H9 (cell line): Measurements from ENCODE around the gene YIPF5. TPM values are rescaled to one million over a fixed set of nuclear protein-coding genes. Genes with fewer than 3 reads are reported as not detected.

ENCODE experiments used
- DNase-seq: peaks from one replicate; pipeline ENCODE4 v3.0.0-alpha.2; 2017
- H2AFZ ChIP-seq: one replicate; pipeline ENCODE4 v1.6.1; 2013; ENCODE audit warnings: mild to moderate bottlenecking, low read length, control low read depth, moderate library complexity
- H2AK5ac ChIP-seq: 2 replicates; pipeline ENCODE4 v1.6.1; 2013; ENCODE audit warnings: low read length, control low read depth, mixed read lengths; ENCODE audit not compliant: insufficient read length
- H2BK120ac ChIP-seq: one replicate; pipeline ENCODE4 v1.6.1; 2013; ENCODE audit warnings: low read depth, mild to moderate bottlenecking, low read length, control low read depth, inconsistent platforms; ENCODE audit not compliant: poor library complexity, severe bottlenecking
- H2BK12ac ChIP-seq: 2 replicates; pipeline ENCODE4 v1.6.1; 2013; ENCODE audit warnings: low read length, control low read depth, mixed read lengths, low read depth; ENCODE audit not compliant: insufficient read length
- H2BK15ac ChIP-seq: 2 replicates; pipeline ENCODE4 v1.6.1; 2013; ENCODE audit warnings: low read depth, low read length, control low read depth
- H2BK20ac ChIP-seq: one replicate; pipeline ENCODE4 v1.6.1; 2013; ENCODE audit warnings: low read depth, mild to moderate bottlenecking, low read length, control low read depth, inconsistent platforms; ENCODE audit not compliant: poor library complexity, severe bottlenecking
- H2BK5ac ChIP-seq: 2 replicates; pipeline ENCODE4 v1.6.1; 2013; ENCODE audit warnings: low read length, control low read depth, mixed read lengths; ENCODE audit not compliant: insufficient read length
- H3K14ac ChIP-seq: 2 replicates; pipeline ENCODE4 v1.6.1; 2013; ENCODE audit warnings: low read length, control low read depth; ENCODE audit not compliant: insufficient read depth
- H3K18ac ChIP-seq: 2 replicates; pipeline ENCODE4 v1.6.1; 2013; ENCODE audit warnings: low read depth, mild to moderate bottlenecking, mixed read lengths, low read length, control low read depth; ENCODE audit not compliant: insufficient read length
- H3K23ac ChIP-seq: 2 replicates; pipeline ENCODE4 v1.6.1; 2013; ENCODE audit warnings: low read length, control low read depth, mixed read lengths, low read depth; ENCODE audit not compliant: insufficient read length
- H3K23me2 ChIP-seq: 2 replicates; pipeline ENCODE4 v1.6.1; 2013; ENCODE audit warnings: low read depth, mild to moderate bottlenecking, mixed read lengths, low read length, control low read depth; ENCODE audit not compliant: insufficient read length, poor library complexity, severe bottlenecking
- H3K27ac ChIP-seq: 2 replicates; pipeline ENCODE4 v1.5.1; 2013; ENCODE audit warnings: low read length, control low read depth, mixed read lengths, low read depth; ENCODE audit not compliant: insufficient read length
- H3K27me3 ChIP-seq: 2 replicates; pipeline ENCODE4 v1.6.1; 2013; ENCODE audit warnings: low read length, control low read depth, inconsistent platforms; ENCODE audit not compliant: insufficient read depth
- H3K4ac ChIP-seq: 2 replicates; pipeline ENCODE4 v1.6.1; 2013; ENCODE audit warnings: low read depth, mild to moderate bottlenecking, control low read depth, inconsistent platforms, low read length, moderate library complexity
- H3K4me1 ChIP-seq: 2 replicates; pipeline ENCODE4 v1.6.1; 2013; ENCODE audit warnings: low read length, control low read depth, inconsistent platforms; ENCODE audit not compliant: insufficient read depth
- H3K4me2 ChIP-seq: 2 replicates; pipeline ENCODE4 v1.6.1; 2013; ENCODE audit warnings: low read length, control low read depth, mixed read lengths; ENCODE audit not compliant: insufficient read length, insufficient read depth
- H3K56ac ChIP-seq: 2 replicates; pipeline ENCODE4 v1.6.1; 2013; ENCODE audit warnings: low read depth, mild to moderate bottlenecking, mixed read lengths, low read length, control low read depth; ENCODE audit not compliant: insufficient read length
- H3K79me1 ChIP-seq: 2 replicates; pipeline ENCODE4 v1.6.1; 2013; ENCODE audit warnings: low read depth, mild to moderate bottlenecking, moderate library complexity, low read length, control low read depth, inconsistent platforms; ENCODE audit not compliant: insufficient read depth, poor library complexity, severe bottlenecking
- H3K79me2 ChIP-seq: 2 replicates; pipeline ENCODE4 v1.6.1; 2013; ENCODE audit warnings: low read length, control low read depth, inconsistent platforms; ENCODE audit not compliant: insufficient read depth
- H3K9ac ChIP-seq: 2 replicates; pipeline ENCODE4 v1.6.1; 2013; ENCODE audit warnings: low read length, control low read depth, mixed read lengths; ENCODE audit not compliant: insufficient read length; ENCODE audit errors: extremely low read depth
- H3K9me3 ChIP-seq: one replicate; pipeline ENCODE4 v1.6.1; 2013; ENCODE audit warnings: low read depth, low read length, inconsistent platforms; ENCODE audit not compliant: control insufficient read depth
- H3T11ph ChIP-seq: one replicate; pipeline ENCODE4 v1.6.1; 2013; ENCODE audit warnings: mild to moderate bottlenecking, low read length, control low read depth, inconsistent platforms
- H4K20me1 ChIP-seq: one replicate; pipeline ENCODE4 v1.6.1; 2013; ENCODE audit not compliant: control insufficient read depth, insufficient read length, insufficient read depth
- H4K5ac ChIP-seq: 2 replicates; pipeline ENCODE4 v1.6.1; 2013; ENCODE audit warnings: low read depth, mild to moderate bottlenecking, mixed read lengths, low read length, control low read depth; ENCODE audit not compliant: insufficient read length
- H4K8ac ChIP-seq: replicated peaks from 2 replicates; pipeline ENCODE4 v1.6.1; 2013; ENCODE audit warnings: low read length, control low read depth, mixed read lengths, low read depth; ENCODE audit not compliant: insufficient read length
- H4K91ac ChIP-seq: 2 replicates; pipeline ENCODE4 v1.6.1; 2013; ENCODE audit warnings: low read depth, mild to moderate bottlenecking, moderate library complexity, mixed read lengths, low read length, control low read depth; ENCODE audit not compliant: insufficient read length
- H3K27ac Mint-ChIP-seq, 3 experiments: 2 replicates in 2 of 3; 3 replicates in 1 of 3; pipeline ENCODE4 v1.8.0; 2020 to 2021; ENCODE audit warnings: mixed read lengths in 3 of 3, mild to moderate bottlenecking in 1 of 3, moderate library complexity in 1 of 3
- H3K27me3 Mint-ChIP-seq: 2 replicates; pipeline ENCODE4 v1.8.0; 2021; ENCODE audit warnings: low read depth, mild to moderate bottlenecking, moderate library complexity, mixed read lengths
- H3K36me3 Mint-ChIP-seq, 3 experiments: 2 replicates in 2 of 3; 3 replicates in 1 of 3; pipeline ENCODE4 v1.8.0; 2020 to 2021; ENCODE audit warnings: low read depth in 3 of 3, mixed read lengths in 3 of 3; ENCODE audit not compliant: insufficient read depth in 1 of 3
- H3K4me1 Mint-ChIP-seq, 2 experiments: 2 replicates each; pipeline ENCODE4 v1.8.0; 2020; ENCODE audit warnings: mixed read lengths in 2 of 2
- H3K4me3 Mint-ChIP-seq, 2 experiments: 2 replicates in 1 of 2; 3 replicates in 1 of 2; pipeline ENCODE4 v1.8.0; 2020 to 2021; ENCODE audit warnings: mild to moderate bottlenecking in 2 of 2, mixed read lengths in 2 of 2, moderate library complexity in 1 of 2
- H3K9me3 Mint-ChIP-seq, 2 experiments: 2 replicates in 1 of 2; 3 replicates in 1 of 2; pipeline ENCODE4 v1.8.0; 2020; ENCODE audit warnings: mild to moderate bottlenecking in 2 of 2, mixed read lengths in 2 of 2, moderate library complexity in 1 of 2
- CTCF ChIP-seq: fragments of 200-600 bp; sonication (generic); conservative IDR thresholded peaks from 3 replicates; pipeline ENCODE4 v1.8.0; 2021; ENCODE audit warnings: antibody characterized with exemption, mild to moderate bottlenecking
- WGBS: extraction: QIAGEN DNeasy Blood & Tissue Kit; methylation state at CpG from one replicate; pipeline ENCODE4 v1.1.7; 2013; ENCODE audit warnings: missing lambda C conversion rate, low lambda C conversion rate, mixed read lengths; ENCODE audit not compliant: insufficient read length; ENCODE audit errors: extremely low coverage; 5-methylcytosine and 5-hydroxymethylcytosine counted together
- total RNA-seq: library from RNA; stranded (reverse); gene quantifications from 2 replicates; pipeline ENCODE4 v1.2.1, GENCODE V29; 2021

The YIPF5 gene
- total RNA-seq, 1 experiment from 2014 or later, result 44.6 TPM

- no peaks in the 10 kb centered on the region for H3K4me1 ChIP-seq
- H3K56ac ChIP-seq, result no peak overlapping the region
- H2BK20ac ChIP-seq, result no peak overlapping the region
- no CpG with 5 or more reads among the region's 31 CpGs for WGBS
- no peak overlapping the region for H2BK12ac ChIP-seq
- no peak overlapping the region for H2AFZ ChIP-seq
- H3K23ac ChIP-seq, result no peak overlapping the region
- no peak overlapping the region for H3K27ac Mint-ChIP-seq
- H3K27me3 ChIP-seq, result no peaks in the 10 kb centered on the region; the same call in 1 of the 2 replicates
- no peak overlapping the region for H4K8ac ChIP-seq
- H3K4me1 Mint-ChIP-seq, result peaks cover 12 to 16% of the 10 kb centered on the region in 2 experiments
- no peak overlapping the region for H2BK15ac ChIP-seq
- no peaks in the 10 kb centered on the region for H3K36me3 Mint-ChIP-seq
- H2BK5ac ChIP-seq, result no peak overlapping the region
- peak; percentile 70 for DNase-seq
- peak overlapping the region; percentile 61 for H3K4me2 ChIP-seq
- H4K91ac ChIP-seq, result no peak overlapping the region
- peak overlapping the region; percentile 9; the same call in 1 of the 2 replicates for H3K14ac ChIP-seq
- H4K20me1 ChIP-seq, result no peaks in the 10 kb centered on the region
- H3K9me3 Mint-ChIP-seq, result no peaks in the 10 kb centered on the region; a peak in 1 of 5 replicates
- no peak overlapping the region for H2BK120ac ChIP-seq
- H3T11ph ChIP-seq, result no peak overlapping the region
- no peak overlapping the region for H3K4ac ChIP-seq
- H3K9me3 ChIP-seq, result no peaks in the 10 kb centered on the region
- no peaks in the 10 kb centered on the region for H3K79me1 ChIP-seq
- H2AK5ac ChIP-seq, result no peak overlapping the region
- peaks cover 36% of the 10 kb centered on the region for H3K27me3 Mint-ChIP-seq
- H4K5ac ChIP-seq, result no peak overlapping the region
- H3K27ac ChIP-seq, result no peak overlapping the region
- peak overlapping the region; percentile 62 to 76 for H3K4me3 Mint-ChIP-seq
- H3K9ac ChIP-seq, result peak overlapping the region; percentile 1
- 0 out of 3 replicates have a peak, but pooled peaks have one; percentile 16 for TF ChIP-seq CTCF
- peaks cover 5% of the 10 kb centered on the region for H3K23me2 ChIP-seq
- no peak overlapping the region for H3K18ac ChIP-seq
- no peaks in the 10 kb centered on the region for H3K79me2 ChIP-seq
Observed at GRCh38 chr5:144205141-144205551, 34.7 kb upstream of the YIPF5 start.
